Stimulated activated naive CD8-positive, alpha-beta T cell treated with anti-CD3 and anti-CD28 coated beads, Interleukin-15, Interleukin-2, amounts not matched to agents 100 U/mL and 50 U/mL, for 24 hours (primary cell): ENCODE measurements around the gene KRT20.
"Not testable (repeated sequence)": the region's sequence is repeated elsewhere in the genome, so short reads cannot be mapped to it uniquely, and the experiment has no call there.

Source experiments
- ATAC-seq: fragments of 150-1000 bp; cut with Tn5 transposase; one replicate; pipeline ENCODE4 v1.10.0; 2021
- DNase-seq: peaks from one replicate; pipeline ENCODE4 v3.0.0; 2021

The KRT20 gene

DNA sequence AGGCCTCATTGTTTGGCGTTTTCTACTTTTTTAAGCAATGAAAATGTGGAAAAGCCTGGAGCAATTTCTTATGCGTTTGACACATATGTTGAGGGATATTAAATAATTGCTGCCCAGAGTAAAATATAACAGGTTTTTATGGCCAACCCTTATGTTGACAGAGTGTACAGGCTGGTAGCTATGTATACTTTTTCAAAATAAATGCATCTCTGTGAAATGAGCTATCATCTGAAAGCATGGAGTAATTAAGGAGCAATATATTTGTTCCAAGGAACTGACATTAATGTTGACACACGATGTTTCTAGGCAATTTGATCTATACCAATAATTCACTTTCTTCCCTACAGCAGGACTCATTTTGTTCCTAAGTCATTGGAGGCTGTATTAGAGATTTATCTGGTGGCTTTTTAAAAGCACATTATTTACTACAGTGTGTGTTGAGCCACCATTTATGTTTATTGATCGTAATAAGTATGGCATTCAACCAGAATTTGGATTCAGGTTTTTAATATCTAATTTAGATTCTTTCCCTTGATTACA, 11.9 kb upstream of the KRT20 start:
- no peak for DNase-seq
- ATAC-seq = no peak

DNA sequence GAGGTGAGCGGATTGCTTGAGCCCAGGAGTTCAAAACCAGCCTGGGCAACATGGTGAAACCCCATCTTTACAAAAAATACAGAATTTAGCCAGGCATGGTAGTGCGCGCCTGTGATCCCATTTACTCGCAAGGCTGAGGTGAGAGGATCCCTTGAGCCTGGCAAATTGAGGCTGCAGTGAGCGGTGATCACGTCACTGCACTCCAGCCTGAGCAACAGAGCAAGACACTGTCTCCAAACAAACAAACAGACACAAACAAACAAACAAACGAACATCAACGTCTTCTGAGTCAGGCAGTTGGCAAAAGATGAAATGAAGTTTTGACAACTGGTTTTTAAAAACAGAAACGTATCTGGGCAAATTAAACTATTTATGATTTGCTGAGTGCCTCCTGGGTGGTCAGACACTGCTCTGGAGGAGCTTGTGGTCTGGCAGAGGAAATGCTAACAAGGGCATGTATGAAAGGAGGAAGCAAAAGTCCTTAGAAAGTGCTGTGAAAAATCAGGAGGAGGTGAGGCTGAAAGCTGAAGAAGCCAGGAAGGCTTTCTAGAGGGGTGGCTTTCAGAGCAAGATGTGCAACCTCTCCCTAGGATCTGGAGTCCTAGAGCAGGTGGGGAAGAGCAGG, 10.2 kb upstream of the KRT20 start:
- ATAC-seq = no peak
- no peak for DNase-seq

DNA sequence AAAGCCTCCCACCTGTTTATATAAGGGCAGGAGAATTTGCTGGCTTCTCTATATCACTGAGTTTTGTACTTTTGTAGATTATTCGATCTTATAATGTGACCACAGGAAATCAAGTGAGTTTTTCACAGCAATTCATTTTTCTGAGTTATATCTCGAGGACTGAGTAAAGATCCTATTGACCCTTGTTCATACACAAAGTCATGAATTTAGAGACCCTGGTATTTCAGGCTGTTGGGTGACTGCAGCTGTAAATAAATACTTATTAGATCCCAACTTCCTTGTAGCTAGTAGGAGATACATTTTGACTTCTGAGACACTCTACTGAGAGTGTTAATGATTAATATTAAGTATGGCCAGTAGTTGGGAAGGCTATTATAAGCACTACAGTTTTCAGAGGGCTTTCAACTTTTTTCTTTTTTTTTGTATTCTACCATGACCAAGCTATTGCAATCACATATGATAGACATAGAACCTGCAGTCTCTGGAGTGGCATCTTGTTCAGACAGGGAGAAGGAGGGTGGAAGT, 3.2 kb upstream of the KRT20 start:
- no peak for ATAC-seq

DNA sequence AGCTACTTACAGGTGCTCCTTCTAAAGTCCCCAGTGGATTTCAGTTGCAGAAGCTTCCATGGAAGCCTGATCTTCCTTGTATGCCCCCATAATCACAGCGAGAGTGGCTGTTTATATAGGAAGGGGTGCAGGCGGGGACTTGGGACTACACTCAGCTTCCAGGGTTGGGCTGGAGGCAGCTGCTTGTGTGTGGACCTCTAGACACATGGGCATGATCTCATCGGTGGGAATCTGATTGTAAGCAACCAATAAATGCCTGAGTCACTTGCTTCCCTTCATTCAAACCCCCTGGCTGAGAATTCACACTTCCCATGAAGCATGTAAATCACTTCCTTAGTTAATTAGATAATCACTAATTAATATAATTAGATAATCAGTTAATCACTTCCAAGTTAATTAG, 1.0 kb upstream of the KRT20 start:
- no peak for DNase-seq
- ATAC-seq = no peak

More for the DNA sequence above, 3.2 kb upstream of the KRT20 start:
- no peak for DNase-seq

DNA sequence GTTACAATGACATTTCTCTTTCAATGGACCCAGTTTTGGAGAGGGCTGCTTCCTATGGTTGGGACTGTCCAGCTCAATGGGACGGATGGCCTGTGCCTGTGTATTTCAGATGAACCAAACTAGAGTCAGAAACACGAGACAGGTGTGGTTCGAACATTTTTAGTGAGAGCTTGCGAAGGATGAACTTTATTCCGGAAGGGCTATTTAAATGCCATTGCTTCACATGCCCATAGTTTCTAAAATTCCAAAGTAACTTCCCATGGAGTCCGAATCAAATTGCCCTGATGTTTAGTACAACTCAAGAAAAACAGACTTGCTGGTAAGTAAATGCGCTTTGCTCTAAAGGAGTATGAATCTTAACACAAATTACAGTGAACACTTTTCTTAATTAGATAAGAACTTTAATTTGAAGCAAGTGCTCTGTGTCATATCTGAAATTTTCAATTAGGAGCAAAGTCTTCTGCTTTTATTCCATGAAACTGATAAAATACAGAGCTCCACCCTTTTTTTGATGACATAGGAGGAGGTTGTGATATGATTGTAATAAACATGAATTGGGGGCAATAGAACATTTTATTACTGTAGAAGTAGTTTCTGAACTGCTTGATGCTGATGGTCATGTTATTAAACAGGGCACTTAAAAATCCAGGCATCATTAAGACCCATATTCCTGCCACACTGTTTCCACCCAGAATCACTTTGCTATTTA, 1.3 kb downstream of the KRT20 start:
- no peak for DNase-seq
- ATAC-seq = no peak

DNA sequence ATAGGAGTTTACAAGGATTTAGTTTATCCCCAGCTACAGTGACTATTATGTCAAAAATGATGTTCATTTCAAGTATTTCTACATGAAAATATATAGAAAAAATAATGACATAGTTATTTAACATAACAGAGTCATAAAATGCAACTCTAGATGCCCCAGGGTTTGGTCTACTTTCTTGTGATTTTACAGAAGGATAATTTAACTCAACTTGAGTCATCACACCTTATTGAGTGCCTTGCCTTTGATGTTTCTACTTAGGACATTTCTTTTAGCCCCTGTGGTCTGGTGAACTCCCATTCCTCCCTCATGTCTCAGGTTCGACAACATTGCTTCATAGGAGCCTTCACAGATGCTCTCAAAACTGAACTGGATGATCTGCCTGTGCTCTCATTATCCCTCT, 2.0 kb downstream of the KRT20 start:
- ATAC-seq (no peak), DNase-seq (no peak)

DNA sequence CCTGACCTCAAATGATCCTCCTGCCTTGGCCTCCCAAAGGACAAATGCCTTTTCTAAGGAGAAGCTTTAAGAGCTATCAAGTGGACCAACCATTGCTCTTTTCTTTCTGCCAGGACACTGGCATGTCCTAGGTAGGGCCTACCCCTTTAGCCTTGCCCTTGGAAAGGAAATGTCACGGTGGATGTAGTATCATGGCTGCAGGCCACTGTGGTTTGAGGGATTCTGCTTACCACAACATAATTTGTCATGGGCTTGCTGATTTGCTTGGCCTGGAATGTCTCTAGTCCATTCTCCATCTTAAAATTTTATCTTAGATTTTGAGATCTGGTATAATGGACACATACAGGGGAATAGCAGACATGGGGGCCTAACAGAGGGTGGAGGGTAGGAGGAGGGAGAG, 6.0 kb downstream of the KRT20 start:
- DNase-seq (no peak), ATAC-seq (no peak)

DNA sequence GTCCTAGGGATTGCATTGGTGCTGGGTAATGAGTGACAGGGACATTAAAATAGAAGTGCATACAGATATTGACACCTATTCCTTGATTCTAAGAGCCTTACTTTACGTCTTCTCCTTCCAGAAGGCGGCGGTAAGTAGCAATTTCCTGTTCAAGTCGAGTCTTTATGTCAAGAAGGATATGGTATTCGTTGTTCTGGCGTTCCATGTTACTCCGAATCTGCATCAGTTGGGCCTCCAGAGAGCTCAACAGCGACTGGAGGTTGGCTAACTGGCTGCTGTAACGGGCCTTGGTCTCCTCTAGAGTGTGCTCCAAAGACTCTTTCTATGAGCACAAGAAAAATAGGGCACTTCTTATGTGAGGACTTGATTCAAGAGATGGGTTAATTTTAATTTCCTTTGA, 7.0 kb downstream of the KRT20 start:
- no peak for DNase-seq
- no peak for ATAC-seq

DNA sequence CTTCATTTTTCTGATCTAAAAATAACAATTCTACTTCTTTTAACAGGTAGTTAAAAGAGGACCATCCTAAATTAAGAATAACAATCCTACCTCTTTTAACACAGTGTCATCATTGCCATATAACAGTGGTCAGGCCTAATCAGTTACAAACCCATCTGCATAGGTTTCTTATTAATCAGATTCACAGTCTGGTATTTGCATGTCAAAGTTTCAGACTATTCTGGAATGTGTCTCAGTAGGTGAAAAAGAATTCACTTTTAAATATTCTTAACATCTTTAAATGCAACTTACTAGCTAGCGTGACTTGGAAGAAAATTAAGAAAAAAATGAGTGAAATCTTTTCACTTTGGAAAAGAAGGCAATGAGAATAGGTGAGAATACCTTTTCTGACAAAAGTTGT, 11.2 kb downstream of the KRT20 start:
- ATAC-seq = no peak
- no peak for DNase-seq

DNA sequence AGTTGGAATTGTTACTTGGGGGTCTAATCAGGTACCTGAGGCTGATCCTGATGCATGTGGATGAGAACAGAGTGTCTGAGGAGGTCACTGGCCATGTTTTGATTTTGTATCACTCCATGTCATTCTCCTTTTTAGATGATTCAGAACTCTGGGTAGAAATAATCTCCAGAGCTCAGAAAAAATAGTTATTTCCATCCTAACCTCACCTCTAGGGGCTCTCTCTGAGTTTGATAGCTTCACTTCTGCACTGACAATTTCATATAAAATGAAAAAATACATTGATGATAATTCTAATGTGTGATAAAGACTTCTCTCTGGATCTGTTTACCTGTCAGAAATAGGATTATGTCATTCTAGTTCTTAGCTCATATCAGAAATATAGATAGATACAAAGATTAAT, 11.8 kb downstream of the KRT20 start:
- no peak for DNase-seq
- ATAC-seq = no peak

DNA sequence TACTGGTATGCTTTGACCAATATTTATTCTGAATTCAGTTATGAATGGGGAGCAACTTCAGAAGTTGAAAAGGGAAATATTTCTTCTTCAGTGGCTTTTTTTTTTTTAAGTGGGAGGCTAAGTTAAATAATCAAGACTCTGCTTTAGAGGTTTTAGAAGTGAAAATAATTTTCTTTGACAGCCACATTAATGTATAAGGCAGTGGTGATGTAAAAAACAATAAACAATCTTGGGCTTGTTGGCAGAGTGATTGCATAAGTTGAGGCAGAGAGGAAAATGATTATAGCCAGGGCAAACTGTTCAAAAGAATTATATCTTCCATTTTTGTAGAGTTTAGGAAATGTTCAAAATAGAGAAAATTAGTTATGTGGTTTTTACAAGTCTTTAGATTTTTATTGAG, 12.6 kb downstream of the KRT20 start:
- ATAC-seq (no peak), DNase-seq (no peak)

DNA sequence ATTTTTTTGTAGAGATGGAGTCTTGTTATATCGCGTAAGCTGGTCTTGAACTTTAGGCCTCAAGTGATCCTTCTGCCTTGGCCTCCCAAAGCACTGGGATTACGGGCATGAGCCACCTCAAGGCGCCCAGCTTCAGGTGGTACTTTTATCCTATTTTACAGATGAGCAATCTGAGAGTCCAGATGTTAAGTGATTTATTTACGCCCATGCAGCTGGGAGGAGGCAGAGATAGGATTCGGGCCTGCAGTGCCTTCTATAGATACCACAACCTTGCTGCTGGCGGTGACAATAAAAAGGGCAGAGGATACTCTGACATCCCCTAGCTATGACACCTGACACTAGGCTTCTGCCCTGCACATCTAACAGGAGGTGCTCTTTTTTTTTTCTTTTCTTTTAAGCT, 13.7 kb downstream of the KRT20 start:
- DNase-seq = no peak
- ATAC-seq = no peak

DNA sequence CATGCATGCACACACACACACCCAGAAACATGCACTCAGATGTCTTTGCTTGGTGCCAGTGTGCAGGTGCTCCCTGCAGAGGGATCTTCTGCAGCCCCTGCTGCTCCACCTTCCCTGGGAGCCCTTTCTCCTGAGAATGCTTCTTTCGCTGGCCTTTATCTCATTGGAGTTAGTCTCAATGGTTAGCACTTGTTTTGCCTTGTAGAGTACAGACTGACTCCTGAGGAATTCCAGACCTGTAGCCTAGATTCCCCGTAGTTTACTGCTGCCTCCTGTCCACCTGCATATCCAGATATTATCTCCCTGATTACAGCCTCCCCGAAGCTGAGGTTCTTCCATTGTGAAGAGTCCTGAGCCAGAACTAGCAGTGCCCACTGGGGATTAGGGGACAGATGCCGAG, 14.9 kb downstream of the KRT20 start:
- DNase-seq = no peak
- no peak for ATAC-seq

DNA sequence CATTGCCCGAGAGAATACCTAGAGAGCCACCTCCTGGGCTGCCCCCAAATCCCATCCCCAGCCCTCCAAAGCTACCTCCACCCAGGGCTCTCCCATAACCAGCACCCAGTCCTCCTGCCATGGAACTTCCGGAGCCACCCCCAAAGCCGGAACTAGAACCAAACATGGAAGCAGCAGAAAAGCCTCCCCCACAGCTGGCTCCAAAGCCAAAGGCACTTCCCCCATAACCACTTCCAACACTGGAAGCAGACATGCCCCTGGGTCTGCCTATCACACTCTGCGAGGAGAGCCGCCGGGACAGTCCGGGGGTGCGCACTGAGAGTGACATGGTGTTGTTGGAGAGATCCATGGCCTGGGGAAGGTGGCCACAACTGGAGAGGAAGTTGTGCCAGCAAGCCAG, 18.2 kb downstream of the KRT20 start, which contains the start of gene KRT12:
Gene KRT12 (minus strand): TSS at position 386 of the 400 bp plus-strand sequence. CDS start 37 bp downstream, at position 349.
- no peak for DNase-seq
- no peak for ATAC-seq

DNA sequence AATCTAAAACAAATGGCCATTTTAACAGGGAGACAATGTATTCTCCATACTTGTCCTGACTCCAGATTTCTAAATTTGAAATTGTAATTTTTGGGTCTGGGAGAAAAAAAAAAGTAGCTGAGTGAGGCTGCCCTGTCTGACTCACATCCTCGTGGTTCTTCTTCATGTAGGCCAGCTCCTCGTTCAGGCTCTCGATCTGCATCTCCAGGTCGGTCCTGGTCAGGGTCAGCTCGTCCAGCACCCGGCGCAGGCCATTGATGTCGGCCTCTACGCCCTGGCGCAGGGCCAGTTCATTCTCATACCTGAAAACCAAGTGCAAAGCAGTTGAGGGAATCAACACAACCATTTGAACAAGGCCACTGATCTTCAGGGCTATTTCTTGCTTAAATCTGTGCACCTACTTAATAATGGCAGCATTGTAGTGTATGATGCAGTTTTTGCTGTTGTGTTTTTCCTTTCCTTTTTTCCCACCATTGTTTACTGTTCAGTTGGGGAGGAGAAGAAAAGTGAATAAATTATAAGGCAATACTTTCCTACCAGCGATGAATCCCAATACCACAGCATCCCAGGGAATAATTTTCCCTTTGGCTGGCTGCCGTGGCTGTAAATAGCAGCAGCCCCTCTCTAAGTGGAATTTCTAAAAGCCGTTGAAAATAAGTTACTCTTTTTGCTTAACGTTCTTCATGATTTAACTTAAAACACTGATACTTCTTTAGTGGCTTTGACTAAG, 20.2 kb downstream of the KRT20 start:
- DNase-seq (no peak), ATAC-seq (no peak)

DNA sequence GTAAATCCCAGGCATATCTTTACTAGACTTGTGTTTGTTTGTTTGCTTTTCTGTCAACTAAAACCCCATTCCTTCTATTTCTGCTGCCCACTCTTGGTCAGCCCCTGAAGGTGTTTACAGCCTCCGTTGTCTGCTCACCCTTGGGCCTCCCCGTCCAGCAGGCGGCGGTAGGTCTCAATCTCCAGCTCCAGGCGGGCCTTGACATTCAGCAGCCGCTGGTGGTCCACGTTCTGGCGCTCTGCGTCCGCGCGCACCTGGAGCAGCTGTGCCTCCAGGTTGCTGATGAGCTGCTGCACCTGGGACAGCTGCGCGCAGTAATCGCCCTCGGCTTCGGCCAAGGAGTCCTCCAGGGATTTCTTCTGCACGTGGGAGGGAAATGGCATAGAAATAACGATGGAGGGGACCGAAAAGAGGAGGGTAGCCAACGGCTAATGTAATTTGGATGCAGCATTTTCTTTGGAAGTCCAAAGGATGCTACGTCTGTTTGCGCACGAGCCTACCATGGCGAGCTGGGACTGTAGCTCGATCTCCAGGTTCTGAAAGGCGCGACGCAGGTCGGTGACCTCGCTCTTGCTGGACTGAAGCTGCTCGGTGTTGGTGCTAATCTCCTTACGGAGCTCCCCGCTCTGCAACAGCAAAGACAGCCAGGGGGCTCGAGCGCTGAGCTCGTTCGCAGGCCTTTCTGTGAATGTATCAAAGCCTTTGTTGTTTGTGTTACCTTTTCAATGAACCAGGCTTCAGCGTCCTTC, 21.9 kb downstream of the KRT20 start:
- no peak for ATAC-seq

DNA sequence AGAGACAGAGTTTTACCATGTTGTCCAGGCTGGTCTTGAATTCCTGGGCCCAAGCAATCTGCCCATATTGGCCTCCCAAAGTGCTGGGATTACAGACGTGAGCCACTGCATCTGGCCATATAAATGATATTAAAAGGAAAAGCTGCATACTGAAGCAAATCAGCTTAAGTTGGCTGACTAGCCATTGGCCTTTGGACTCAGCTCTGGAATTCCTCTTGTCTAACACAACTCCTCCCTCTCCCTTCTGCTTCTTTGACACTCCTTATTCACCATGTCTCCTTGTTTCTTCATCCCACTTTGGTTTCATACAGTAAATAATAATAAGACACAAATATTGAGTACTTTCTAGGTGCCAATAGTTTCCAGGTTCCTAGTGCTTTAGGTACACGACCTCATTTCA, 25.5 kb downstream of the KRT20 start:
- DNase-seq (no peak), ATAC-seq (no peak)

More for the DNA sequence above, 21.9 kb downstream of the KRT20 start:
- DNase-seq = peak; percentile 21

DNA sequence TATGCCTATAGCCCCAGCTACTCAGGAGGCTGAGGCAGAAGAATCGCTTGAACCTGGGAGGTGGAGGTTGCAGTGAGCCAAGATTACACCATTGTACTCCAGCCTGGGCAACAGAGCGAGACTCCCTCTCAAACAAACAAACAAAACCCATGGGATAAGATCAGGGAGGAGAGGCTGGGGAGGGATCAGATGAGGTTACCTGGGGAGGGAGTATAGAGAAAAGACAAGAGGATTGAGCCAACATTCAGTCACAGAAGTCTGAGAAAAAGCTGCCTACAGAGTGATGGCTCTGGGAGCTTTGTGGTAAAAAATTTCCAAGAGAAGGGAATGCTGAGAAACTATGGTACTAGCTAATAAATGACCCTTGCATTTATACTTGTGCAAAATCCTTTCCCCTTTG, 26.4 kb downstream of the KRT20 start:
- not testable (repeated sequence) for ATAC-seq, DNase-seq

DNA sequence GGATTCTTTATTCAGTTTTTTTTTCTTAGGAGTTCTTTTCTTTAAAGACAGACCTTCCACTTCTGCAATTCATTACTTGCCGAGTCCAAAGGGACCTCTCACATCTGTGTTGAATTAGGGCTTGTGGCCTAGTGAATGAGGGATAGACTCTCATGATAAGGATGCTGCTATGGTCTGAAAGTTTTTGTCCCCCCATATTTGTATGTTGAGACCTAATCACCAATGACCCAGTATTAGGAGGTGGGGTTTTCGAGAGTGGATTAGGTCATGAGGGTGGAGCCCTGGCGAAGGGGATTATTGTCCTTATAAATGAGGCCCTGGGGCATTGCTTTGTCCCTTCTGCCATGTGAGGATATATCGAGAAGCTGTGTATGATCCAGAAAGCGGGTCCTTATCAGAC, 27.5 kb downstream of the KRT20 start:
- ATAC-seq (no peak), DNase-seq (no peak)

DNA sequence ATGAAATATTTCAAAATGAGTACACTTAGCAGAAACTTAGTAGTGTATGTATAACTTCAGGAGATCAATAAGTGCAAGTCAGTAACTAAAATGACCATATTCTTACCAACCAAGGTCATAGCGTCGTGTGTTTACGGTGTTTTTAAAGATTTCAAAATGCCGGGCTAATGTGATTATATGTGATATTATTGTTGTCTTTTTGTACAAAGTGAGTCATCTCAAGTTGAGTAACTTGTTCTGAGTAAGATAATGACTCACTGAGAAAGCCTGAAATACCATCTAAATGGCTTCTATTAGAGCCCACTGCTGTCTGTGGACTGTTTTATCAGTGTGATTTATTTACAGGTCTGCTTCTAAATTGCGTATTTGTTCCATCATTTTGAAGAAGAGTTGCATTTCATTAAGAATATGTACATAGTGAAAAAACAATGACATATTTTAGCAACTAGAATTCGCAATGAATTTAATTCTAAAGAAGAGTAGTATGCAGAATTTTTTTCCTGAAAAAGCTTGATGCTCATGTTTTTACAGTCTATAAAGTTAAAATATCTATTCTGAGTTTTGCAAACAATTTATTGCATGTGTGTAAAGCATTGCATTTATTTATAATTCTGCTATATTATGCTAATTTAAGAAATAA, 30.7 kb downstream of the KRT20 start:
- DNase-seq (no peak), ATAC-seq (no peak)

DNA sequence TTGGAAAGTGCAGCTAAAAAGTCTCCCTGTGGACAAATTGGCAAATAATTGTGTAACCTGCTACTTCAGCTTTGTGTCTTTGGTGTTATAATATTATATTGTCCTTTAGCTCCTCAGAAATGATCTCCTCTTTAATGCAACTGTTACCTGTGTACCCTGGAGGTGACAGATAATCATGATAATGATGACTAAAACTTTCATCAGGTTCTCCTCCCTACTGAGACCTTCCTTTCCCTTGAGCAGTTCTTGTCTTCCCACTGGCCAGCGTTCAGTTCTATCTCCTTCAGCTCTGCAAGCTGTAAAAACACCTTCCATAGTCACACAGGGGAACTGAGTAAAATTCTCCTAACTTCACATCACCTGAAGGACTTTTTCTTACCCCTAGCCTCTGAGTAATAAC, 32.7 kb downstream of the KRT20 start:
- ATAC-seq = no peak
- DNase-seq = no peak
